Liver (tissue), 5 donors: ENCODE data around the gene POLH. TPM values are rescaled to one million over a fixed set of nuclear protein-coding genes. Genes with fewer than 3 reads are reported as not detected.

Experiments used
- polyA plus RNA-seq, 2 donors: library from polyadenylated mRNA; stranded (reverse) in 1 of 2; unstranded in 1 of 2; fragments of 200-250 nt in 1 of 2; fragments of >200 nt in 1 of 2; fragmentation: Nextera tagmentation in 1 of 2; extraction: Ambion mirVana in 1 of 2; gene quantifications; one replicate each; pipeline versions ENCODE4 v1.2.1 to v1.2.3, GENCODE V29; 2013 to 2015
- small RNA-seq: library from RNA; depleted of rRNA; stranded (forward); fragments of <200 nt; gene quantifications from one replicate; pipeline ENCODE3, GENCODE V24; 2014
- total RNA-seq, 2 donors: library from RNA; depleted of rRNA; stranded (reverse); fragments of >200 nt; gene quantifications; one replicate each; pipeline ENCODE4 v1.2.3, GENCODE V29; 2014
- donor health status: healthy.
- donor health status: healthy.
- donor health status: healthy.

The POLH gene
- total and polyA plus RNA-seq, 4 donors, result 1.9 to 7.5 (median 4.7) TPM

Small RNA genes lying within 50 kb of the gene (small RNA-seq; reads per million reads assigned to genes)
- not detected for gene RF00426

Other genes with a start within 250 kb of the POLH start
- 1 to 10 TPM; 4.4 to 9.1 TPM for gene ZNF318, start 206.5 kb upstream of the POLH start, total RNA-seq
- gene ZNF318, start 206.5 kb upstream of the POLH start, polyA plus RNA-seq, result 1 to 10 TPM; 3.6 to 4.0 TPM
- gene ABCC10, start 148.6 kb upstream of the POLH start, total RNA-seq, result 10 to 100 TPM in 1 of 2 donors, 1 to 10 TPM in 1; 5.3 to 10.6 TPM
- 1 to 10 TPM; 3.9 to 4.9 TPM for gene ABCC10, start 148.6 kb upstream of the POLH start, polyA plus RNA-seq
- gene DLK2, start 120.6 kb upstream of the POLH start, total RNA-seq, result 1 to 10 TPM in 1 of 2 donors, not detected in 1; 1.0 TPM
- gene DLK2, start 120.6 kb upstream of the POLH start, polyA plus RNA-seq, result under 1 TPM; 0.08 TPM
- 10 to 100 TPM in 1 of 2 donors, 1 to 10 TPM in 1; 6.9 to 10.3 TPM for gene TJAP1, start 98.6 kb upstream of the POLH start, total RNA-seq
- gene TJAP1, start 98.6 kb upstream of the POLH start, polyA plus RNA-seq, result 1 to 10 TPM; 6.9 to 8.8 TPM
- gene LRRC73, start 65.8 kb upstream of the POLH start, total RNA-seq, result under 1 TPM in 1 of 2 donors, not detected in 1; 0.08 TPM
- gene LRRC73, start 65.8 kb upstream of the POLH start, polyA plus RNA-seq, result under 1 TPM; 0.10 to 0.99 TPM
- 10 to 100 TPM; 43.8 to 56.3 TPM for gene YIPF3, start 59.3 kb upstream of the POLH start, total RNA-seq
- 10 to 100 TPM; 67.0 to 91.9 TPM for gene YIPF3, start 59.3 kb upstream of the POLH start, polyA plus RNA-seq
- 10 to 100 TPM; 10.8 to 18.2 TPM for gene POLR1C, start 59.1 kb upstream of the POLH start, total RNA-seq
- gene POLR1C, start 59.1 kb upstream of the POLH start, polyA plus RNA-seq, result 10 to 100 TPM; 19.8 to 24.3 TPM
- 10 to 100 TPM; 12.7 to 15.8 TPM for gene XPO5, start 147 bp upstream of the POLH start, total RNA-seq
- 1 to 10 TPM; 6.1 to 6.8 TPM for gene XPO5, start 147 bp upstream of the POLH start, polyA plus RNA-seq
- gene GTPBP2, start 53.1 kb downstream of the POLH start, total RNA-seq, result 10 to 100 TPM; 21.8 to 69.1 TPM
- gene GTPBP2, start 53.1 kb downstream of the POLH start, polyA plus RNA-seq, result 10 to 100 TPM in 1 of 2 donors, 1 to 10 TPM in 1; 7.9 to 10.5 TPM
- gene MAD2L1BP, start 59.7 kb downstream of the POLH start, total RNA-seq, result 10 to 100 TPM; 11.2 to 16.9 TPM
- gene MAD2L1BP, start 59.7 kb downstream of the POLH start, polyA plus RNA-seq, result 10 to 100 TPM; 15.2 to 17.3 TPM
- gene RSPH9, start 68.9 kb downstream of the POLH start, total RNA-seq, result under 1 TPM; under 0.01 to 0.19 TPM
- gene RSPH9, start 68.9 kb downstream of the POLH start, polyA plus RNA-seq, result under 1 TPM; 0.09 to 0.15 TPM
- gene MRPS18A, start 111.6 kb downstream of the POLH start, total RNA-seq, result 10 to 100 TPM; 21.5 to 27.0 TPM
- gene MRPS18A, start 111.6 kb downstream of the POLH start, polyA plus RNA-seq, result 10 to 100 TPM; 43.1 to 50.5 TPM
- gene VEGFA, start 194.0 kb downstream of the POLH start, total RNA-seq, result 100 to 1,000 TPM in 1 of 2 donors, 10 to 100 TPM in 1; 35.5 to 160 TPM
- gene VEGFA, start 194.0 kb downstream of the POLH start, polyA plus RNA-seq, result 10 to 100 TPM; 14.7 to 94.8 TPM